HepG2 (cell line): Measurements from ENCODE around the gene ANTXR1. TPM values are rescaled to one million over a fixed set of nuclear protein-coding genes. Genes with fewer than 3 reads are reported as not detected.

Source experiments
- ATAC-seq: fragments of 200-7000 bp; cut with Tn5 transposase; 3 replicates; pipeline ENCODE4 v1.9.1; 2020; ENCODE audit warnings: mild to moderate bottlenecking, moderate library complexity
- BruUV-seq: library from RNA; stranded (reverse); fragments of 400-500 nt; replicated peaks from 2 replicates; lab custom pipeline; 2021; lab: Mats Ljungman, UMichigan
- CTCF ChIA-PET: fragments of 300-600 bp; formaldehyde crosslinking; extraction: SDS; loops from one replicate; lab custom pipeline; 2021; ENCODE audit warnings: low total read pairs, inconsistent platforms, low intra/inter-chr PET ratio; lab: Yijun Ruan, JAX
- POLR2A ChIA-PET: fragments of 350-600 bp; sonication (Branson Sonifier 250); formaldehyde crosslinking; loops from one replicate; lab custom pipeline; 2020; ENCODE audit warnings: antibody characterized with exemption, inconsistent platforms; lab: Yijun Ruan, JAX
- DNase-seq: peaks from one replicate; pipeline ENCODE4 v3.0.0-alpha.2; 2015; ENCODE audit warnings: low spot score
- FAIRE-seq: peaks from 3 replicates; lab custom pipeline; 2011; peaks lifted over from hg19 to GRCh38; lab: Jason Lieb, UNC
- H2AFZ ChIP-seq: one replicate; pipeline ENCODE4 v1.6.1; 2011; ENCODE audit warnings: low read length, inconsistent platforms
- H3K27ac ChIP-seq: fragments of 300-600 bp; 3 replicates; pipeline ENCODE4 v1.8.0; 2011; ENCODE audit warnings: mixed run types, mild to moderate bottlenecking, mixed read lengths, low read length, inconsistent platforms; ENCODE audit not compliant: insufficient read depth; ENCODE audit errors: extremely low read length
- H3K27me3 ChIP-seq, 2 experiments: fragments of 200-600 bp in 1 of 2; 2 replicates in 1 of 2; 3 replicates in 1 of 2; pipeline versions ENCODE4 v1.6.0 to v1.8.0; 2011; ENCODE audit warnings: low read length in 2 of 2, mild to moderate bottlenecking in 2 of 2, moderate library complexity in 2 of 2, inconsistent platforms in 1 of 2; ENCODE audit not compliant: insufficient read depth in 2 of 2, control insufficient read depth in 1 of 2
- H3K36me3 ChIP-seq, 2 experiments: fragments of 200-600 bp in 1 of 2; replicated peaks in 1 of 2; 2 replicates in 1 of 2; 3 replicates in 1 of 2; pipeline versions ENCODE4 v1.5.1 to v1.8.0; 2011; ENCODE audit warnings: low read length in 2 of 2, inconsistent platforms in 1 of 2; ENCODE audit not compliant: insufficient read depth in 2 of 2, control insufficient read depth in 1 of 2
- H3K4me1 ChIP-seq: 2 replicates; pipeline ENCODE4 v1.5.1; 2012; ENCODE audit warnings: low read length, inconsistent platforms; ENCODE audit not compliant: insufficient read depth
- H3K4me2 ChIP-seq: 2 replicates; pipeline ENCODE4 v1.6.0; 2011; ENCODE audit warnings: low read depth, low read length, inconsistent platforms
- H3K4me3 ChIP-seq, 3 experiments: fragments of 200-600 bp in 1 of 3; sonication (generic), shearing (Covaris generic) in 1 of 3; replicated peaks in 1 of 3; 2 replicates each; pipeline ENCODE4 v1.5.1; 2011 to 2016; ENCODE audit warnings: low read length in 3 of 3, inconsistent platforms in 2 of 3, low read depth in 2 of 3, mild to moderate bottlenecking in 2 of 3, control low read depth in 1 of 3, mixed read lengths in 1 of 3; ENCODE audit not compliant: insufficient read depth in 1 of 3
- H3K79me2 ChIP-seq: one replicate; pipeline ENCODE4 v1.6.1; 2011; ENCODE audit warnings: low read length, inconsistent platforms; ENCODE audit not compliant: insufficient read depth
- H3K9ac ChIP-seq: 2 replicates; pipeline ENCODE4 v1.6.0; 2011; ENCODE audit warnings: mild to moderate bottlenecking, low read depth, low read length, inconsistent platforms; ENCODE audit not compliant: insufficient read depth
- H3K9me3 ChIP-seq: 2 replicates; pipeline ENCODE4 v1.5.1; 2012; ENCODE audit warnings: mild to moderate bottlenecking, low read length
- H4K20me1 ChIP-seq: 2 replicates; pipeline ENCODE4 v1.6.0; 2011; ENCODE audit warnings: inconsistent platforms, mild to moderate bottlenecking, low read length, moderate library complexity; ENCODE audit not compliant: insufficient read depth
- AKNA ChIP-seq: sonication (generic); formaldehyde crosslinking; IDR thresholded peaks from 2 replicates; pipeline ENCODE4 v1.4.0; 2020; ENCODE audit warnings: missing genetic modification reagents, borderline replicate concordance
- ETS1 ChIP-seq: sonication (generic); formaldehyde crosslinking; IDR thresholded peaks from 2 replicates; pipeline ENCODE4 v1.4.0; 2020; ENCODE audit warnings: missing genetic modification reagents
- GMEB1 ChIP-seq: sonication (generic); formaldehyde crosslinking; IDR thresholded peaks from 2 replicates; pipeline ENCODE4 v1.5.1; 2020; ENCODE audit warnings: missing genetic modification reagents, mild to moderate bottlenecking, borderline replicate concordance
- KDM2A ChIP-seq: sonication (generic); formaldehyde crosslinking; IDR thresholded peaks from 2 replicates; pipeline ENCODE4 v1.4.0; 2020; ENCODE audit warnings: low read depth, missing genetic modification reagents, borderline replicate concordance
- KDM6A ChIP-seq: IDR thresholded peaks from 2 replicates; pipeline ENCODE4 v1.6.1; 2016; ENCODE audit warnings: low read depth
- KLF12 ChIP-seq: sonication (generic); formaldehyde crosslinking; IDR thresholded peaks from 2 replicates; pipeline ENCODE4 v1.4.0; 2020; ENCODE audit warnings: missing genetic modification reagents, borderline replicate concordance
- MAX ChIP-seq: IDR thresholded peaks from 2 replicates; pipeline ENCODE4 v1.6.1; 2012; ENCODE audit warnings: inconsistent platforms
- POLR2G ChIP-seq: fragments of 200-400 bp; formaldehyde crosslinking; IDR thresholded peaks from 2 replicates; pipeline ENCODE4 v1.6.1; 2018; ENCODE audit warnings: mild to moderate bottlenecking, low read depth, low read length, moderate library complexity
- SMAD3 ChIP-seq: sonication (generic); formaldehyde crosslinking; IDR thresholded peaks from 2 replicates; pipeline ENCODE4 v1.4.0; 2020; ENCODE audit warnings: missing genetic modification reagents
- ZNF24 ChIP-seq: fragments of 450-650 bp; IDR thresholded peaks from 2 replicates; pipeline ENCODE4 v1.6.1; 2017; ENCODE audit warnings: antibody characterized with exemption, mild to moderate bottlenecking
- ZNF253 ChIP-seq: sonication (generic); formaldehyde crosslinking; IDR thresholded peaks from 2 replicates; pipeline ENCODE4 v1.8.0; 2022; ENCODE audit warnings: mild to moderate bottlenecking, missing genetic modification reagents, borderline replicate concordance
- ZNF274 ChIP-seq: sonication (generic); formaldehyde crosslinking; IDR thresholded peaks from 2 replicates; pipeline ENCODE4 v1.5.1; 2020; ENCODE audit warnings: mild to moderate bottlenecking, missing genetic modification reagents
- ZNF660 ChIP-seq: sonication (generic); formaldehyde crosslinking; IDR thresholded peaks from 2 replicates; pipeline ENCODE4 v1.5.1; 2020; ENCODE audit warnings: mild to moderate bottlenecking, low read depth, missing genetic modification reagents, borderline replicate concordance
- ZNF704 ChIP-seq: sonication (generic); formaldehyde crosslinking; IDR thresholded peaks from 2 replicates; pipeline ENCODE4 v1.8.1; 2023; ENCODE audit warnings: mild to moderate bottlenecking, inconsistent platforms, moderate library complexity, missing genetic modification reagents, borderline replicate concordance
- ZNF746 ChIP-seq: sonication (generic); formaldehyde crosslinking; IDR thresholded peaks from 2 replicates; pipeline ENCODE4 v1.8.0; 2022; ENCODE audit warnings: mild to moderate bottlenecking, missing genetic modification reagents
- WGBS: methylation state at CpG from one replicate; pipeline ENCODE4 v1.1.6; 2017; ENCODE audit warnings: low lambda C conversion rate; 5-methylcytosine and 5-hydroxymethylcytosine counted together
- in situ Hi-C: cut with HindIII; loops from 2 replicates; pipeline ENCODE4 v1.10.0; 2017; ENCODE audit warnings: low pct_unique_long_range_greater_than_20kb; ENCODE audit not compliant: extremely low pct_ligation_motif_present
- intact Hi-C: fragments of 100-400 bp; cut with micrococcal nuclease; formaldehyde crosslinking; loops from one replicate; pipeline ENCODE4 v1.10.0; 2022; ENCODE audit not compliant: unreplicated experiment
- polyA plus RNA-seq, 8 experiments: library from polyadenylated mRNA; depleted of rRNA in 3 of 8; stranded (reverse) in 7 of 8; unstranded in 1 of 8; fragments of >200 nt; fragmentation: Illumina TruSeq in 4 of 8; extraction: Trizol in 4 of 8; gene quantifications; 2 replicates each; pipeline versions ENCODE4 v1.2.1 to v1.2.3, GENCODE V29; 2011 to 2016; ENCODE audit warnings: low read depth in 4 of 8, missing spikeins in 1 of 8, mixed read lengths in 1 of 8; ENCODE audit not compliant: insufficient read depth in 1 of 8
- total RNA-seq, 5 experiments: library from RNA; depleted of rRNA; stranded (reverse); fragments of >200 nt; fragmentation: Illumina TruSeq; extraction: Trizol; gene quantifications; 2 replicates each; pipeline ENCODE4 v1.2.3, GENCODE V29; 2016; ENCODE audit warnings: low read depth in 1 of 5

ANTXR1 gene
- total and polyA plus RNA-seq, 2 of the 13 experiments (the other 11 are each of a cell fraction or from before 2014, with no cell fraction given): 4.5 to 12.7 TPM

- no peak for DNase-seq
- intact Hi-C loops: no loop called here
- no peak overlapping the region for H3K27ac ChIP-seq
Measured at GRCh38 chr2:68989035-68989434, 23.9 kb upstream of the ANTXR1 start.

More at GRCh38 chr2:68989035-68989434, 23.9 kb upstream of the ANTXR1 start:
- 23% methylated on average over 4 of the region's 5 CpGs for WGBS
- TF ChIP-seq ZNF24 (no peak), KDM2A (CRISPR knock-in tag) (no peak), ZNF274 (no peak), ZNF253 (CRISPR knock-in tag) (no peak), ZNF704 (CRISPR knock-in tag) (no peak), SMAD3 (CRISPR knock-in tag) (no peak), AKNA (CRISPR knock-in tag) (no peak), KLF12 (CRISPR knock-in tag) (no peak), KDM6A (no peak), MAX (no peak), ZNF746 (CRISPR knock-in tag) (no peak), GMEB1 (CRISPR knock-in tag) (no peak), ZNF660 (no peak), ETS1 (CRISPR knock-in tag) (no peak), POLR2G (no peak)
- H4K20me1 ChIP-seq: no peaks in the 10 kb centered on the region
- no peak overlapping the region for H2AFZ ChIP-seq
- no peak overlapping the region for H3K9ac ChIP-seq
- H3K27me3 ChIP-seq: peaks cover 2 to 29% of the 10 kb centered on the region in 2 experiments; a peak in 3 of 5 replicates
- H3K4me2 ChIP-seq: no peak overlapping the region
- H3K4me1 ChIP-seq: peaks cover 16% of the 10 kb centered on the region
- H3K9me3 ChIP-seq: no peaks in the 10 kb centered on the region
- H3K36me3 ChIP-seq: no peaks in the 10 kb centered on the region
- in situ Hi-C loops: no loop called here
- ATAC-seq: no peak
- ChIA-PET POLR2A (no interaction called here), CTCF (no interaction called here)
- FAIRE-seq: no peak
- BruUV-seq: no TSS peak
- H3K79me2 ChIP-seq: no peaks in the 10 kb centered on the region
- H3K4me3 ChIP-seq: no peak overlapping the region
